IMR-90 (cell line): ENCODE data around the gene SENP7. TPM values are rescaled to one million over a fixed set of nuclear protein-coding genes. Genes with fewer than 3 reads are reported as not detected.

Experiments used
- ATAC-seq: fragments of 200-7000 bp; cut with Tn5 transposase; 2 replicates; pipeline ENCODE4 v1.9.1; 2020; ENCODE audit warnings: low read depth, mild to moderate bottlenecking, moderate library complexity
- BruUV-seq: library from RNA; stranded (reverse); fragments of 400-500 nt; replicated peaks from 2 replicates; lab custom pipeline; 2021; lab: Mats Ljungman, UMichigan
- CTCF ChIA-PET: fragments of 300-600 bp; formaldehyde crosslinking; extraction: SDS; loops from one replicate; lab custom pipeline; 2021; ENCODE audit warnings: antibody characterized with exemption; lab: Yijun Ruan, JAX
- POLR2A ChIA-PET: fragments of 300-600 bp; sonication (Branson Sonifier 250); formaldehyde crosslinking; loops from one replicate; lab custom pipeline; 2022; ENCODE audit warnings: antibody characterized with exemption; ENCODE audit not compliant: unreplicated experiment; lab: Charles Lee
- DNase-seq: peaks from one replicate; pipeline ENCODE4 v3.0.0; 2013
- H2AFZ ChIP-seq: replicated peaks from 2 replicates; pipeline ENCODE3; 2013; ENCODE audit warnings: low read length, mild to moderate bottlenecking; ENCODE audit not compliant: poor library complexity
- H2AK5ac ChIP-seq: 2 replicates; pipeline ENCODE4 v1.6.1; 2013; ENCODE audit warnings: low read depth, low read length, inconsistent platforms
- H2AK9ac ChIP-seq: replicated peaks from 2 replicates; pipeline ENCODE3; 2013; ENCODE audit warnings: mild to moderate bottlenecking, low read depth, low read length, moderate library complexity; ENCODE audit not compliant: poor library complexity
- H2BK120ac ChIP-seq: 2 replicates; pipeline ENCODE4 v1.6.1; 2013; ENCODE audit warnings: low read depth, low read length, inconsistent platforms
- H2BK15ac ChIP-seq: 3 replicates; pipeline ENCODE4 v1.6.1; 2013; ENCODE audit warnings: low read depth, low read length, inconsistent platforms
- H2BK20ac ChIP-seq: 2 replicates; pipeline ENCODE4 v1.6.1; 2013; ENCODE audit warnings: low read depth, mild to moderate bottlenecking, inconsistent platforms, low read length, moderate library complexity
- H2BK5ac ChIP-seq: 2 replicates; pipeline ENCODE4 v1.6.1; 2013; ENCODE audit warnings: mild to moderate bottlenecking, low read depth, low read length, inconsistent platforms; ENCODE audit not compliant: poor library complexity, severe bottlenecking
- H3K14ac ChIP-seq: replicated peaks from 2 replicates; pipeline ENCODE4 v1.6.1; 2013; ENCODE audit warnings: low read depth, low read length, inconsistent platforms
- H3K18ac ChIP-seq: 2 replicates; pipeline ENCODE4 v1.6.1; 2013; ENCODE audit warnings: low read depth, low read length, control low read depth
- H3K23ac ChIP-seq: 2 replicates; pipeline ENCODE4 v1.6.1; 2013; ENCODE audit warnings: low read depth, low read length, inconsistent platforms
- H3K27ac ChIP-seq: 2 replicates; pipeline ENCODE4 v1.5.1; 2013; ENCODE audit warnings: mild to moderate bottlenecking, control low read depth, low read length; ENCODE audit not compliant: insufficient read depth
- H3K27me3 ChIP-seq: 2 replicates; pipeline ENCODE4 v1.6.1; 2013; ENCODE audit warnings: low read length; ENCODE audit not compliant: control insufficient read depth, insufficient read depth
- H3K36me3 ChIP-seq: 2 replicates; pipeline ENCODE4 v1.6.1; 2013; ENCODE audit warnings: low read length, mixed read lengths; ENCODE audit not compliant: control insufficient read depth, insufficient read depth
- H3K4ac ChIP-seq: 2 replicates; pipeline ENCODE4 v1.6.1; 2013; ENCODE audit warnings: low read depth, low read length, inconsistent platforms
- H3K4me1 ChIP-seq: 2 replicates; pipeline ENCODE4 v1.6.1; 2013; ENCODE audit warnings: low read length, mixed read lengths; ENCODE audit not compliant: control insufficient read depth, insufficient read depth
- H3K4me2 ChIP-seq: 2 replicates; pipeline ENCODE4 v1.6.1; 2013; ENCODE audit warnings: low read depth, mild to moderate bottlenecking, control low read depth, low read length, moderate library complexity
- H3K4me3 ChIP-seq: 2 replicates; pipeline ENCODE4 v1.5.1; 2013; ENCODE audit warnings: low read depth, mild to moderate bottlenecking, control low read depth, low read length, moderate library complexity; ENCODE audit not compliant: insufficient read depth
- H3K56ac ChIP-seq: 2 replicates; pipeline ENCODE4 v1.6.1; 2013; ENCODE audit warnings: low read length, inconsistent platforms; ENCODE audit not compliant: insufficient read depth; ENCODE audit errors: extremely low read depth
- H3K79me1 ChIP-seq, 2 experiments: 2 replicates each; pipeline ENCODE4 v1.6.1; 2013; ENCODE audit warnings: low read length in 2 of 2, inconsistent platforms in 1 of 2, low read depth in 1 of 2
- H3K9ac ChIP-seq: 2 replicates; pipeline ENCODE4 v1.6.1; 2013; ENCODE audit warnings: low read depth, low read length, control low read depth
- H3K9me1 ChIP-seq: 2 replicates; pipeline ENCODE4 v1.6.1; 2013; ENCODE audit warnings: low read length, inconsistent platforms; ENCODE audit not compliant: insufficient read depth
- H3K9me3 ChIP-seq: 2 replicates; pipeline ENCODE4 v1.6.1; 2013; ENCODE audit warnings: low read length; ENCODE audit not compliant: control insufficient read depth, insufficient read depth
- H4K20me1 ChIP-seq: 2 replicates; pipeline ENCODE4 v1.6.1; 2013; ENCODE audit warnings: low read length, inconsistent platforms; ENCODE audit not compliant: insufficient read depth
- H4K5ac ChIP-seq: 2 replicates; pipeline ENCODE4 v1.6.1; 2013; ENCODE audit warnings: mild to moderate bottlenecking, low read depth, low read length, control low read depth
- H4K8ac ChIP-seq, 2 experiments: 2 replicates each; pipeline ENCODE4 v1.6.1; 2013; ENCODE audit warnings: low read depth in 2 of 2, low read length in 2 of 2, control low read depth in 1 of 2, inconsistent platforms in 1 of 2
- H4K91ac ChIP-seq: 2 replicates; pipeline ENCODE4 v1.6.1; 2013; ENCODE audit warnings: low read depth, low read length, inconsistent platforms; ENCODE audit not compliant: insufficient read depth
- BHLHE40 ChIP-seq: fragments of 150-350 bp; IDR thresholded peaks from 2 replicates; pipeline ENCODE4 v1.6.1; 2016; ENCODE audit warnings: mild to moderate bottlenecking, low read depth, low read length
- CHD1 ChIP-seq: IDR thresholded peaks from 2 replicates; pipeline ENCODE4 v1.6.1; 2012; ENCODE audit warnings: low read depth, low read length, improper control_type of control experiment
- POLR2A ChIP-seq: IDR thresholded peaks from 2 replicates; pipeline ENCODE4 v1.6.1; 2012; ENCODE audit warnings: mild to moderate bottlenecking, low read depth, low read length
- RAD21 ChIP-seq: IDR thresholded peaks from 2 replicates; pipeline ENCODE4 v1.6.1; 2012; ENCODE audit warnings: low read length, improper control_type of control experiment
- RFX5 ChIP-seq: IDR thresholded peaks from 2 replicates; pipeline ENCODE4 v1.8.0; 2012; ENCODE audit warnings: low read depth, mild to moderate bottlenecking, low read length, moderate library complexity
- SMC3 ChIP-seq: fragments of 150-350 bp; IDR thresholded peaks from 2 replicates; pipeline ENCODE4 v1.6.1; 2016; ENCODE audit warnings: low read depth, mild to moderate bottlenecking, antibody characterized with exemption, low read length, moderate library complexity
- WGBS, 2 experiments: methylation state at CpG; one replicate each; pipeline versions ENCODE4 v1.1.5 to v1.1.7; 2013; ENCODE audit warnings: missing lambda C conversion rate in 2 of 2; ENCODE audit not compliant: insufficient read length in 1 of 2; ENCODE audit errors: extremely low coverage in 2 of 2; 5-methylcytosine and 5-hydroxymethylcytosine counted together
- dilution Hi-C: fragments of 300-500 bp; cut with HindIII; formaldehyde crosslinking; loops from one replicate; pipeline ENCODE4 v1.14.3; 2018; ENCODE audit warnings: low sequenced_read_pairs; ENCODE audit not compliant: unreplicated experiment
- in situ Hi-C: fragments of 300-500 bp; cut with MboI; formaldehyde crosslinking; loops from 3 replicates; pipeline ENCODE4 v1.14.3; 2019; ENCODE audit warnings: low sequenced_read_pairs, inconsistent platforms, mixed read lengths
- intact Hi-C: fragments of 100-400 bp; cut with micrococcal nuclease; formaldehyde crosslinking; loops from 2 replicates; pipeline ENCODE4 v1.10.0; 2022
- polyA plus RNA-seq, 3 experiments: library from polyadenylated mRNA; depleted of rRNA; stranded (reverse); fragments of >200 nt; gene quantifications; 2 replicates each; pipeline ENCODE4 v1.2.3, GENCODE V29; 2012; ENCODE audit warnings: low replicate concordance in 1 of 3
- total RNA-seq: library from RNA; depleted of rRNA; stranded (reverse); fragments of >200 nt; gene quantifications from 2 replicates; pipeline ENCODE4 v1.2.3, GENCODE V29; 2012
- TF ChIP-seq, protein P1 (sequence below): fragments of 150-350 bp; IDR thresholded peaks from 2 replicates; pipeline ENCODE4 v1.6.1; 2017; ENCODE audit warnings: mild to moderate bottlenecking, antibody characterized with exemption, low read length, low read depth

Gene SENP7
- total and polyA plus RNA-seq, 2 of the 4 experiments (the other 2 are of a cell fraction) = 5.5 to 8.4 TPM

DNA sequence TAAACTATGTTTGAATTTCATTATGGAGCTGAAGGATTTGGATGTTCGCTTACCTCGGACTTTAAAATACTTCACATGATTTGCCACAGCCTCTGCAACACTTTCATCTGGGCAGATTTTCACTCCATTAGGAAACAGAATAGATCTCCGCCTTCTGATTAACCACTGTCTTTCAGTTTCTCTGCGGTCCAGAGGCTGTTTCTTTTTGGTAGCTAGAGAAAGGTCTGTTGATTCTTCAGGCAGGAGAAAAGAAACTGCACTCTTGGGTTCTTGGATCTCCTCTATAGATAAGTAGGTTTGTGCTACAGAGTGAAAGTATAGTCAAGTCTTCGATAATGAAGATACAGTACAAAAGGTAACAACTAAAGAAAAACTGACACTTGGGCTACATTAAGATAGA lies 193.5 kb downstream of the SENP7 start:
- Histone ChIP-seq H3K4me2 (peak overlapping the region; percentile 72; the same call in 1 of the 2 replicates), H2BK20ac (no peak overlapping the region), H2BK5ac (no peak overlapping the region), H3K18ac (no peak overlapping the region), H2BK120ac (no peak overlapping the region), H2BK15ac (no peak overlapping the region), H4K20me1 (no peaks in the 10 kb centered on the region), H2AK5ac (no peak overlapping the region), H3K9me1 (no peaks in the 10 kb centered on the region), H3K9ac (no peak overlapping the region), H3K56ac (no peak overlapping the region), H4K5ac (no peak overlapping the region), H3K4ac (no peak overlapping the region), H3K36me3 (0 out of 2 replicates have a peak, but pooled peaks cover 2% of the 10 kb centered on the region), H4K91ac (no peak overlapping the region), H4K8ac (no peak overlapping the region), H3K4me1 (no peaks in the 10 kb centered on the region), H3K27me3 (no peaks in the 10 kb centered on the region), H3K4me3 (no peak overlapping the region), H3K23ac (no peak overlapping the region), H3K14ac (no peak overlapping the region), H3K9me3 (no peaks in the 10 kb centered on the region), H3K79me1 (no peaks in the 10 kb centered on the region), H3K27ac (no peak overlapping the region), H2AFZ (no peak overlapping the region), H2AK9ac (no peak overlapping the region)
- no CpG with 5 or more reads among the region's 5 CpGs for WGBS, 2 experiments
- ChIA-PET CTCF (no interaction called here), POLR2A (no interaction called here)
- in situ Hi-C loops (no loop called here), dilution Hi-C loops (no loop called here), intact Hi-C loops (no loop called here)
- TF ChIP-seq SMC3 = no peak
- no peak for TF ChIP-seq RAD21
- no peak for TF ChIP-seq CHD1
- no peak for TF ChIP-seq POLR2A
- TF ChIP-seq RFX5 = no peak
- TF ChIP-seq, protein P1, sequence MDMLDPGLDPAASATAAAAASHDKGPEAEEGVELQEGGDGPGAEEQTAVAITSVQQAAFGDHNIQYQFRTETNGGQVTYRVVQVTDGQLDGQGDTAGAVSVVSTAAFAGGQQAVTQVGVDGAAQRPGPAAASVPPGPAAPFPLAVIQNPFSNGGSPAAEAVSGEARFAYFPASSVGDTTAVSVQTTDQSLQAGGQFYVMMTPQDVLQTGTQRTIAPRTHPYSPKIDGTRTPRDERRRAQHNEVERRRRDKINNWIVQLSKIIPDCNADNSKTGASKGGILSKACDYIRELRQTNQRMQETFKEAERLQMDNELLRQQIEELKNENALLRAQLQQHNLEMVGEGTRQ = no peak
- TF ChIP-seq BHLHE40 = no peak
- no peak for ATAC-seq
- no peak for DNase-seq
- no TSS peak for BruUV-seq
